ENCODE results near the gene CDCP2. TPM values are rescaled to one million over a fixed set of nuclear protein-coding genes. Genes with fewer than 3 reads are reported as not detected.

CDCP2 gene
- total RNA-seq, 1 donor from 2014 or later: not detected

- Mint-ChIP-seq H3K36me3 (ENCODE audit: insufficient read depth) (no peaks in the 10 kb centered on the region), H3K27me3 (no peaks in the 10 kb centered on the region), H3K9me3 (ENCODE audit: low read depth) (no peaks in the 10 kb centered on the region), H3K27ac (no peak overlapping the region), H3K4me1 (ENCODE audit: low read depth) (peaks cover 3% of the 10 kb centered on the region), H3K4me3 (ENCODE audit: low read depth) (no peak overlapping the region)
- TF ChIP-seq CTCF (IDR thresholded peaks at IDR 0.05; ENCODE audit: unreplicated experiment): no peak
- DNase-seq (ENCODE audit: low spot score, unreplicated experiment): no peak
Observed at GRCh38 chr1:54144366-54144765, 8.4 kb downstream of the CDCP2 start.

DNA sequence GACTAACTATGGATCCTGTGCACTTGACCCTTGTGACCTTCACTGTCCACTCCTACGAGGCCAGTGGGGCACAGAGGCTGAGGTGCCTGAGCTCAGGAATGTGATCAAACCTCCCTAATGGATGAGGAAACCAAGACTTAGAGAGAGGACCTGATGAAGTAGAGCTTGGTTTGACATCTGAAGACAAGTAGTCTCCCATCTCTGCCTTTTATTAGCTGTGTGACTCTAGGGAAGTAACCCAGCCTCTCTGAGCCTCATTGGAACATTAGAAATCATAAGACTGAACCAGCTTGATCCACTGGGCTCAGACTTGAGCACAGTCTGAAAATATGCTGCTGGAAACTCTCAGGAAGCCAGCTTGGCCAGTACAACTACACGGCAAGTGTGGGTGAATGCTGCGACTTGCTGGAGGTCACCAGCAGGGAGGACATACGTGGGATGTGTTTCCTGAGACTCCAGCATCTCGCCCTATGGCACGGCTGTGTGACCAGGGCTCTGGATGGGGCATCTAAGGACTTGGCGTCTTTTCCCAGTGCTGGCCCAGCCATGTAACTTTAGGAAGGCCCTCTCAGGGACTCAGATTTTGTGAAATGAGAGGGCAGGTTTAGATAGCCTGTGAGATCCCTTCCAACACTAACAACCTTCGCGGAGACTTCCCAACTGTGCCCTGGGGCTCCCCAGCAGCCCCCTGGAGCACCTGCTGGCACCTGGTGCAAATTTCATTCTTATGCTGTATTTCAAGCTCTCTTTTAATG, 10.5 kb downstream of the CDCP2 start:
- Mint-ChIP-seq H3K36me3 (ENCODE audit: insufficient read depth) (no peaks in the 10 kb centered on the region), H3K4me1 (ENCODE audit: low read depth) (peaks cover 5% of the 10 kb centered on the region), H3K4me3 (ENCODE audit: low read depth) (no peak overlapping the region), H3K27me3 (peaks cover 1% of the 10 kb centered on the region), H3K27ac (no peak overlapping the region), H3K9me3 (ENCODE audit: low read depth) (no peaks in the 10 kb centered on the region)
- TF ChIP-seq CTCF (IDR thresholded peaks at IDR 0.05; ENCODE audit: unreplicated experiment): no peak
- no peak for DNase-seq (ENCODE audit: low spot score, unreplicated experiment)

DNA sequence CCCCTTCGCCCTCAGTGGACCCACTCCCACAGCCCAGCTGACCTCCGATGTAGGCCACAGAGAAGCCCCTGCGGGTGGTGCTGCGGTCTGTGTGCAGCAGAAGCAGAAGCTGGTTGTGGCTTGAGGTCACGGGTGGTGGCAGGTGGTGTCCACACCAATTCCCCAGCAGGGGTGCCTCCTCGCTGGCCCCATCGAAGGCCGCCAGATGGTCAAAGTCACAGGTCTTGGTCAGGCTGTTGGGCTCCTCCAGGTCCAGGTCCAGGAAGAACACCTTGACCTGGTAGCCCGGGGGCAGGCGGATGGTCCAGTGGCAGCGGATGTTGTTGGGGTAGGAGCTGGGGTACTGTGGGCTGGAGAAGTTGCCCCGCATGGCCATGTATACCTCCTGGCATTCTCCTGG, 13.1 kb downstream of the CDCP2 start:
- Mint-ChIP-seq H3K4me3 (ENCODE audit: low read depth) (no peak overlapping the region), H3K4me1 (ENCODE audit: low read depth) (peaks cover 16% of the 10 kb centered on the region), H3K36me3 (ENCODE audit: insufficient read depth) (no peaks in the 10 kb centered on the region), H3K27me3 (peaks cover 4% of the 10 kb centered on the region), H3K27ac (no peak overlapping the region), H3K9me3 (ENCODE audit: low read depth) (no peaks in the 10 kb centered on the region)
- TF ChIP-seq CTCF (IDR thresholded peaks at IDR 0.05; ENCODE audit: unreplicated experiment): no peak
- no peak for DNase-seq (ENCODE audit: low spot score, unreplicated experiment)

DNA sequence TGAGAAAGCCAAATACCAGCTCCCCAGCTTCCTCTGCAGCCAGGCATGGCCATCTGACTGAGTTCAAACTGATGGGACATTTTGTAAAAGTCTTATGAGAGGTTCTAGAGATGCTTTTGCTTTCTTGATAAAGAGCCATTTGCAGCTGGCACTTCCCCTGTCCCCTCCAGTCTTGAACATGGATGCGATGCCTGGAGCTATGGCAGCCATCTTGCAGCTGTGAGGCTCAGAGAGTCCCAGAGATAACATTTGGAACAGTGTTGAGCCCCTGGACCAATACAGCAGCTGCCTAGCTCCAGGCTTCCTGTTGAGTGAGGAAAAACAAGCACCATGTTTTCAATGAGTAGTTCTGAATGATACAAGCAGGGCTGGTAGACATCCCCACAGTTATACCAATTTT, 13.8 kb downstream of the CDCP2 start:
- no peak overlapping the region for H3K4me3 Mint-ChIP-seq (ENCODE audit: low read depth)
- DNase-seq (ENCODE audit: low spot score, unreplicated experiment): no peak
- no peaks in the 10 kb centered on the region for H3K36me3 Mint-ChIP-seq (ENCODE audit: insufficient read depth)
- peaks cover 16% of the 10 kb centered on the region for H3K4me1 Mint-ChIP-seq (ENCODE audit: low read depth)
- H3K9me3 Mint-ChIP-seq (ENCODE audit: low read depth): no peaks in the 10 kb centered on the region
- TF ChIP-seq CTCF (IDR thresholded peaks at IDR 0.05; ENCODE audit: unreplicated experiment): no peak
- peaks cover 4% of the 10 kb centered on the region for H3K27me3 Mint-ChIP-seq
- no peak overlapping the region for H3K27ac Mint-ChIP-seq

DNA sequence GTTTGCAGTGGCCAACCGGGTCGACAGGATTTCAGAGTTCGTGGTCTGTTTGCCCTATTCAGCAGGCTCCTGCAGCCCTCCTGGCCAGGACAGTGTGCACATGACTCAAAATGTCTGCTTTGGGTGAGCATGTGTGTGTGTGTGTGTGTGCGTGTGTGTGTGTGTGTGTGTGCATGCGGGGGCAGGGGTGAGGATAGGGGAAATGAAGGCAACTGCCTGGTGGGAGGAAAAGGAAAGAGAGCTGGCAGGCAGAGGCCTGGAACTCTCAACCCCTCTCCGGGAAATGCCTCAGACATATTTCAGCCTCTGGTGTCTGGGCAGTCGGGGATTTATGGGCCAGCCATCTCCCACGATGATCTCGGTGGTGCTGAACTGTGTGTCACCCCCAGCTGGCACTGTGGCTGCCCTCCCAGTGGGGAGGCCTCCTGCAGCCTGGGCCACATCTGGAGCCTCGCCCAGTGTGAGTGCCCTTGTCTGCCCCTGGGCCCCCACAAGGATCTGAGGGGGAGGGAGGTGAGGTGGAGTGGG, 15.2 kb downstream of the CDCP2 start:
- H3K27ac Mint-ChIP-seq: peak overlapping the region; percentile 69
- H3K4me1 Mint-ChIP-seq (ENCODE audit: low read depth): peaks cover 16% of the 10 kb centered on the region
- H3K9me3 Mint-ChIP-seq (ENCODE audit: low read depth): no peaks in the 10 kb centered on the region
- H3K36me3 Mint-ChIP-seq (ENCODE audit: insufficient read depth): no peaks in the 10 kb centered on the region
- H3K4me3 Mint-ChIP-seq (ENCODE audit: low read depth): no peak overlapping the region
- H3K27me3 Mint-ChIP-seq: peaks cover 4% of the 10 kb centered on the region
- no peak for TF ChIP-seq CTCF (IDR thresholded peaks at IDR 0.05; ENCODE audit: unreplicated experiment)
- DNase-seq (ENCODE audit: low spot score, unreplicated experiment): no peak
